Forelimb muscle (tissue), 1 donor: ENCODE data around the gene HOOK1. TPM values are rescaled to one million over a fixed set of nuclear protein-coding genes. Genes with fewer than 3 reads are reported as not detected.
A peak's percentile ranks its signal among the peaks of the same experiment; 100 is the strongest.
"Not testable (repeated sequence)": the region's sequence is repeated elsewhere in the genome, so short reads cannot be mapped to it uniquely, and the experiment has no call there.

Experiments
- DNase-seq: peaks from one replicate; pipeline ENCODE4 v3.0.0-alpha.2; 2013; ENCODE audit warnings: low read depth
- polyA plus RNA-seq: library from polyadenylated mRNA; unstranded; fragments of 120-200 nt; gene quantifications from one replicate; pipeline ENCODE4 v1.2.1, GENCODE V29; 2013; ENCODE audit not compliant: insufficient read length

Gene HOOK1
- polyA plus RNA-seq, 1 donor: 2.7 TPM

DNA sequence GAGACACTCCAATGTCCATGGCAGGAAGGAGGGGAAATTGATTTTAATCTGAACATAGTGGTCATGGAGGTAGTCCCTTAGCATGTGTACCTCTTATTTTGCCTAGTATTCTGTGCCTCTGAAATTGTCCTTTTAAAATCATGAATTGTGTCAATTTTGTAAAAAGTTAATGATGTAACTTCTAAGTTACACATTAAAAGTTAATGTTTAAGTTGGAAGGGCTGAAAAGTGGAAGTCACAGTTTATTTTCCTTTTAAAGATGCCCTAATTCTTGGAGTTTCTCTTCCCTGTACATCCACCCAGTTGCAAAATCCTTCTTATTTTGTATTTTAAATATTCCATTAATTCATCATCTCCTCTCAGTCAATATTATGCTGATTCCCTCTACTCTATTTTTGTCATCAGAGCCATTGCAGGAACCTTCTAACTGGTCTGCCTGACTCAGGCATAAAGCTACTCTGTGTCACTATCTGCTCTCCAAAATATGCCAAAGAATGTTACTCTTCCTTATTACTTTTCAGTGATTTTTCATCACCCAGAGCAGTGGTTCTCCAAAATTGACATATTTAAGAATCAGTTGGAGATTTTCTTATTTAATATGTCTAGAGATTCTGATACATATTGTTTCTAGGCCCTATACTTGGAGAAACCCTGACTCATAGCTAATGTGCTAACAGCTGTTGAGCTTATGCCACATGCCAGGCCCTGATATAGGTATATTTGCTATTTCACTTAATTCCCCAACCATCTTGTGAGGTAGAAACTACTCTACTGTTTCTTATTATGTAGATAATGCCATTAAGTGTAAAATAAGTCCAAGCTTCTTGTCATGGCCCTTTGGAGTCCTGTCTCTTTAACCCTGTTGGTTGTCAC, 5.1 kb downstream of the HOOK1 start:
- no peak for DNase-seq

DNA sequence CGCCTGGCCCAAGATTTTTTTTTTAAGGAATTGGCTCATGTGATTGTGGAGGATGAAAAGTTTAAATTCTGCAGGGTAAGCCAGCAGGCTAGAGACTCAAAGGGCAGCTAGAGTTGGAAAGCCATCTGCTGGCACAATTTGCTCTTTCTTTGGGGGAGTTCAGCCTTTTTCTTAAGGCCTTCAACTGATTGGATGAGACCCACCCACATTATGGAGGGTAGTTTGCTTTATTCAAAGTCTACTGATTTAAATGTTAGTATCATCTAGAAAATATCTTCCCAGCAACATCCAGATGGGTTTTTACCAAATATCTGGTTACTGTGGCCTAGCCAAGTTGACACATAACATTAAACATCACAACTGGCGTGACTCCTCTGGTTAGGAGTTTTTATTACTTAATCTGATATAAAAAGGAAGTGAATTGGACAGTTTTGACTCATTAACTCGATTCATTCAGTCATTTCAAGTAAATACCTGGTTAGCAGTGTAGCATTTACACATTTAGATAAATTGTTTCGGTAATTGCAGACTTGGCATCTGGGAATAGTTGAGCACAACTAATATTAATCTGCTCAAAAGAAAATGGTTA, 12.4 kb downstream of the HOOK1 start:
- no peak for DNase-seq

DNA sequence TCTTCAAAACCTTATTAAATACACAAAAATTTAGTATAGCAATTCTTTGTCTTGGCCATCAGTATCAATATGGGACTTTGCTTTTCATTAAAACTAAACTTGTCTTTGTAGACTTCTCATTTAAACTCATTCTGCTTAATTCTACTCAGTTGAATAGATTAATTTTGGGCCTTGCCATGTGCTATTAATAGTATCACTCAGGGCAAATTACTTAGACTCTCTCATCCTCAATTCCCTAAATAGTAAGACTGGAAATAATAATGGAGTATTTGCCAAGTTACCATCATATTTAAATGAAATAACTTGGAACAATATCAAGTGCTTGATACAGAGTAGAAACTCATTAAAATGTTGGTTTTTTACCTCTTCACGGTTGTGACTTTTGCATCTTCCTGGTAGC, 13.4 kb downstream of the HOOK1 start:
- no peak for DNase-seq

DNA sequence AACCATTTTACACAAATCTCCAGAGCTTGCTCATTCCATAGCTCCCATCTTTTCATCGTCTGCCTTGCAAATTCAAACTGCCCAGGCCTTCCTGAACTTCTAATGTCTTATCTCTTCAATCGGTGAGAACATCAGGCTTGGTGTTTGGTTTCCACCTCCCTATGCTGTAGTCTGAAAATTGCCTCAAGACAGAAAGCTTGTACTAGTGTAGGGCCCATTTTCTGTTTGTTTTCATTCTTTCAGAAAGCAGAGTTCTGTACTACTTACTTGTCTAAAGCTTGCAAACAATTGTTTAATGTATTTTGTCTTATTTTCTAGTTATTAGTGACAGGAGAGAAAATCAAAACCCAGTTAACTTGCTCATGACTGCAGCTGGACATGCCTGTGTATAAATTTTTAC, 16.8 kb downstream of the HOOK1 start:
- no peak for DNase-seq

DNA sequence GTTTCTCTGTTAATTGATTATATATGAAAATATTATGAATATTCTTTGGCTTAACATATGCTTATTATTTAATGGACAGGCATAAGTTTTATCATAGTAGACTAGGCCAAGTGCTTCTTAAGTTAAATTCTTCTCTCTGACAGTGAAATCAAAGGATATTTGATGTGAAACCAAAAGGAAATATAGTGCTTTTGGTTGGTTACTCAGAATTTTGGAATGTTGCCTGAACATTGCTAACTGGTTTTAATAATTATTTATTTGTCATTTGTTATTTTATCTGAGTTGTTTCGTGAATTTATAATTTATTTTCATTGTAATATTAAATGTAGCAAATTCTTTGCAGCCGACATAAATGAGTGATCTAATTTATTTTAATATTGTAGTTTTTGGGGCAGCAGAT, 18.3 kb downstream of the HOOK1 start:
- no peak for DNase-seq

DNA sequence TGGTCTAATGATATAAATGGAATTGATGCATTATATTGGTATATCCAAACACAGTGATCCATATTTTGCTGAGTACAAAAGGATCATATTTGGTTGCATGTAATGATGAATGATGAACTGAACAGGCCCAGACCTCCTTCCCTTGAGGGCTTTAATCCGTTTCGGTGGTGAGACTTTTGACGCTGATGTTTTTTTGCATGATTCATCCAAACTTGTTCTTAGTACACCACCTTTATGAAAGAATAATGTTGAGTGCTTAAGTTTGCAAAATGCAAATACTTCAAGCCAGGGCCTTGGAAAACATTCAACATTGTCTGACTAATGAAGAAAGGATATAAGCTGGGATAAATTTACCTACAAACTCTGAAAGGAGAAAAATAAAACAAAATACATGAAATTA, 19.2 kb downstream of the HOOK1 start:
- DNase-seq: no peak

DNA sequence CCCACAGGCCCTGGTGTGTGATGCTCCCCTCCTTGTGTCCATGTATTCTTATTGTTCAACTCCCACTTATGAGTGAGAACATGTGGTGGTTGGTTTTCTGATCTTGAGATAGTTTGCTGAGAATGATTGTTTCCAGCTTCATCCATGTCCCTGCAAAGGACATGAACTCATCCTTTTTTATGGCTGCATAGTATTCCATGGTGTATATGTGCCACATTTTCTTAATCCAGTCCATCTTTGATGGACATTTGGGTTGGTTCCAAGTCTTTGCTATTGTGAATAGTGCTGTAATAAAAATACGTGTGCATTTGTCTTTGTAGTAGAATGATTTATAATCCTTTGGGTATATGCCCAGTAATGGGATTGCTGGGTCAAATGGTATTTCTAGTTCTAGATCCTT, 23.1 kb downstream of the HOOK1 start:
- DNase-seq: not testable (repeated sequence)

DNA sequence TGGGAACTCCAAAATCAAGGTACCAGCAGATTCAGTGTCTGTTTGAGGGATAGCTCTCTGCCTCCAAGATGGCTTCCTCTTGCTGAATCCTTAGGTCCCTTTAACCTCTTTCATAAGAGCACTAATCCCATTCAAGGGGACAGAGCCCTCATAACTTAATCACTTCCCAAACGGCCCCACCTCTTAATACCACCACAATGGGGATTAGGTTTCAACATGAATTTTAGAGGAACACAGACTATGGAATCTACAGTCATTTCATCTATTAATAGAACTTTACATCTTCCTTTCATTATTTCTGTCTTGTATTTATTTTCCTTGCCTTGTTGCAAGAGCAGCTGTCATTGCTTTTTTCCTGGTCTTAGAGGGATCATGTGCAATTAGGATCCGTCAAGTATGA, 30.3 kb downstream of the HOOK1 start:
- no peak for DNase-seq

DNA sequence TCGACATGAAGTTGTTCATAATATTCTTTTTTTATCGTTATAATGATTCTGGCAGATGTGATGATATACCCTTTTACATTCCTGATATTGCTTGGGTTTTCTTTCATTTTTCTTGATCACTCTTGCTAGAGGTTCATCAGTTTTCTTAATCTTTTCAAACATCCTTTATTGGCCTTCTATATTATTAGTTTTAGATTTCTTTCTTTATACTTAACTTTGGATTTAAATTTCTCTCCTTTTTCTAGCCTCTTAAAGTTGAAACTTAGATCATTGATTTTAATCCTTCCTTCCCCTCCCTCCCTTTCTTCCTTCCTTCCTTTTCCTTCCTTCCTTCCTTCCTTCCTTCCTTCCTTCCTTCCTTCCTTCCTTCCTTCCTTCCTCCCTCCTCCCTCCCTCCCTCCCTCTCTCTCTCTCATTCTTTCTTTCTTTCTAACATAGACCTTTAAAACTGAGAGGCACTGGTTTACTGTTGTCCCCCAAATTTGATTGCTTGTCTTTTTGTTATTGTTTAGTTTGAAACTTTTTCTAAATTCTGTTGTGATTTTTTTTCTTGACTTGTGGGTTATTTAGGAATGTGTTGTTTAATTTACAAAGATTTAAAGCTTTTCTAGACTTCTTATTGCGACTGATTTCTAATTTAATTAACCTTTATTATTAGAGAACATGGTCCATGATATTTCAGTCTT, 31.6 kb downstream of the HOOK1 start:
- DNase-seq: no peak

DNA sequence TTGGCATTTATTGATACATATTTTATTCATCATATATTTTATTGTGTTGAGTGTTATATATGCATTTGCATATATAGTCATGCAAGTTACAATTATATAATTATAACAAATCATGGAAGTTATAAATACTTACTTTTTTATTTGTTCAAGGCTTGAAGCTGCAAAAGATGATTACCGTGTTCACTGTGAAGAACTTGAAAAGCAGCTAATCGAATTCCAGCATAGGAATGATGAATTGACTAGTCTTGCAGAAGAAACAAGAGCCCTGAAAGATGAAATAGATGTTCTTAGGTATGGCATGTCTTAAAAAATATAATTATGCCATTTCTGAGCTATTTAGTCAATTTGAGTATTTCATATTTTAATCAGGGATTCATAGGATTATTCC, 32.1 kb downstream of the HOOK1 start:
- DNase-seq: no peak

DNA sequence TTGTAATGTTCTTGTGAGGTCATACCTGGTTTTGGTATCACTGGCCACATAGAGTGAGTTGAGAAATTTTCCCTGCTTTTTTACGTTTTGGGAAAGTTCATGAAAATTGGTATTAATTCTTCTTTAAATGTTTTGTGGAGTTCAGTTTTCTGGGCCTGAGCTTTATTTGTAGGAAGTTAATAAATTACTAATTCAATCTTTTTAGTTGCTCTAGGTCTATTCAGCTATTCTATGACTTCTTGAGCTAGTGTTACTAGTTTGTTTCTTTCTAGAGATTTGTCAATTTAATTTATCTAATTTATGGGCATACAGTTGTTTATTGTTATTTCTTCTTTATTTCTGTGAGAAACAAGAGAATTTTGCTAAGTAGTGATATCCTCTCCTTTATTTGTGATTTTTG, 37.4 kb downstream of the HOOK1 start:
- no peak for DNase-seq

DNA sequence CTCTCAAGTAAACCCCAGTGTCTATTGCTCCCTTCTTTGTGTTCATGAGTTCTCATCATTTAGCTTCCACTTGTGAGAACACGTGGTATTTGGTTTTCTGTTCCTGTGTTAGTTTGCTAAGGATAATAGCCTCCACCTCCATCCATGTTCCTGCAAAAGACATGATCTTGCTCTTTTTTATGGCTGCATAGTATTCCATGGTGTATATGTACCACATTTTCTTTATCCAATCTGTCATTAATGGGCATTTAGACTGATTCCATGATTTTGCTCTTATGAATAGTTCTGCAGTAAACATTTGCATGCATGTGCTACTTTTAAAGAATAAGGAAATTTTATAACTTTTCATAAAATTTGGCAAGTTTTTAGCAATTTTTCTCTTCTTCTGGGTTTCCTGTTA, 40.5 kb downstream of the HOOK1 start:
- DNase-seq: not testable (repeated sequence)

DNA sequence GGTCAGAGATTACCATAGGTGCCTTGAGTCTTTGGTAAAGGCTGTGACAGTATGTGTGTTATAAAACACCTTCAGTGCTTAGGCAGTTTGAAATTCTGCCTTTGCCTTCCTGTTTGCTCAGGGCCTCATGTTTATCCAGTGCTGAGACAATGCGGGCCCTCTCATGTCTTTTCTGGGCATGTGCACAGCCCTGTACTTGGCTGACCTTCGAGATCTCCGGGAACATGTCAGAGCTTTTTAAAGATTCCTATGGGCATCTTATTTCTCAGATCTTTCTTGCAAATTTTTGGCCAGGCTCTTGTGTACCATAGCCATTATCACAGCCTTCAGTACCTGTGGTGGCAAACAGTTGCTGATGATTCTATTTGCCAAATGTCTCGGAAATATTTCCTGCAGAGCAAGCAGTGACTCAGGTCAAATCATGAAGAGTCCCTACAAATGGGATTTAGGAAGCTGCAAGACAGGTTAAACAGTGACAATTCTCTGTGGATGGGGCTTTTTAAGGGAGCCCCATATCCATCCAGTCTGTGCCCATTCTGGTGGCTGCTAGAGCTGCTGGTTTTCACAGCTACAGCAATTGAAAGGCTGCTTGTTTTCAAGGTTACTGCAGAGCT, 42.1 kb downstream of the HOOK1 start:
- DNase-seq: no peak

DNA sequence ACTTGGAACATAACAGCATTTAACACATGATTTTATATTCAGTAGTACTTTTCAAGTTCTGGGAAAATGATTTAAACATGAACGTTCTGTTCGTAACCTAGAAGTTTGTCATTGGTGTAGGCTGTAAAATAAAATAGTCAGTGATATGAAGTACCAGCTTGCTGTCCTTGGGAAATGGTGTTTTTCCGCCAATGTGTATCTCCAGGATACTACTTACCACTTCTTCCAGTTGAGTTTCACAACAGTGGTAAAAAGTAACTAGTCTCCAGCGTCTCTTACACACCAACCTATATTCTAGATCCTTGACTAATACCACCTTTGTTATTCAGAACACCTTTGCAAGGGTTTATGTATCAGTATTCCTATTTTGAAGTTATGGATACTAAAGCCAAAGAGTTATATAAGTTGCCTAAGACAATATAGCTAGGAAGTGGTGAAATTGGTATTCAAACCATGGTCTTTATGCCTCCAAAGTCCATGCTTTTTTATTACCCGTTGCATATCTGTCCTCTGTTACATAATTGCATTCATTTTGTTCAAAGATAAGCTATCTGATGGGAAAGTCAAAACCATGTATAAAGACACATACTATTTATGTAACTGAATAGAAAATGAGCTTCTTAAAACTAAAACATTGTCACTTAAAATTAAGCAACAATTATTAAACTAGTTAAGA, 43.1 kb downstream of the HOOK1 start:
- DNase-seq: no peak

DNA sequence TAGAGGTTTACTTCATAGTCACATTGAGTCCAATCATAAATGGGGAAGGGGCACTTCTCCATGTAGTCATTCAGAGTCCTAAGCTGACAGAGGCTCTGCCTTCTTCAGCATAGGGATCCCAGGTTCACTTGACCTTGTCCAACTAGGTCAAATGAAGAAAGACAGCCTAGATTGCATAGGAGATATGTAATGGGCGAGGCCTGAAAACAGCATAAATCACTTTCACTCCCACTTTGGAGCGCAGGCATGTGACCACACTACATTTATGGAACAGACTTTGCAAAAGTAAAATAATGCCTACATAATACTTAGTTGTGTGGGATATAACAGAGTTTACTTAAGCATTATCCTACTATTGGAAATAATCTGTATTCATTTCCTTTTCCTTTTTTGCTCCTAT, 51.7 kb downstream of the HOOK1 start:
- DNase-seq: no peak

DNA sequence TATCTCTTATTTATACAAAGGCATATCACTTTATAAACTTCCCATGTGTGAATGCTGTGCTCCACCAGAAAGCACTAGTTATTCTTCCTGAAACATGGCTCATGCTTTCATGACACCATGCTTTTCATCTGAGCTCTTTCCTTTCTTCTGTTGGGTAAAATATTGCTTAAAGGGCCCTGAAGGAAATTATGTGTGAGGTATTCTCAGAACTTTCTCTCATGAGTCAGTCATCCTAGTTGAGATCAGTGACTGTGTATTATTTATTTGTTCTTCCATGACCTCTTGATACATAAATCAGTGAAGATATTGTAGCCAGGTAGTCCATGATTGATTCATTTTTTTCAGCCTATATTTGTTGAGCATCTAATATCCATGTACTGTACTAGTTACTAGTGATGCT, 57.0 kb downstream of the HOOK1 start:
- no peak for DNase-seq

DNA sequence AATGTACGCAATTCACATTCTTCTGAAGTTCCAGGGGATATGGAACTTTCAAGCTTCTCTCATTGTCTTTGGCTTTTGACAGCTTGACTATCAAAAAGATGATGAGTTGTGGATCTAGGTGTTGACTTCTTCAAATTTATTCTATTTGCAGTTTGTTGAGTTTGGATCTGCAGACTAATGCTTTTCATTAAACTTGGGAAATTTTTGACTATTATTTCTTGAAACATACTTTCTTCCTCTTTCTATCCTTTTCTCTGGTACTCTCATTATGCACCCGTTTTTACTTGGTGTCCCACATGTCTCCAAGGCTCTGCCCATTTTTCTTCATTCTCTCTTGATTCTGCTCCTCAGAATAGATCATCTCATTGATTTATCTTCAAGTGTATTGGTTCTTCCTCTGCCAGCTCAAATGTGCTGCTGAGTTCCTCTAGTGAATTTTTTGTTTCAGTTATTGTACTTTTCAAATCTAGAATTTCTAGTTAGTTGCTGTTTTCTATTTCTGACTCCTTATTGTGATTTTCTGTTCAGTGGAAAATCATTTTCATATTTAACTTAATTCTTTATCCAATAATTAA, 62.4 kb downstream of the HOOK1 start:
- no peak for DNase-seq

DNA sequence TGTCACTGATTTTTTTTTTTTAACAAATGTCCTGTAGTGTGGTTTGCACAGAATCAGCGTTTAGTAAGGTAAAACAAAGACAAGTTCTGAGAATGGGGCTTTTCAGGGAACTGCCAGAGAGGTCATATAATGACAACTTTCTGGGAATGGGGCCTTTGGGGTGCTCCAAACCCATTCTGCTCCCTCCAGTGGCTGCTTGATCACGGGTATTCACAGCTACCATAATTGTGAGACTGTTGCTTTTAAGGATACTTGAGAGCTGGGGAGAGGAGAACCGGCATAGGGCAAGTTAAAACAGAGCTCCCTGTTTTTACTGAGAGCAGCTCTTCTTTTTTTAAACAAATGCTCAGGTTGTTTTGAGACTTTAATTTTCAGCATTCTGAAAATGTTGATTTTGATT, 63.6 kb downstream of the HOOK1 start:
- DNase-seq: no peak

DNA sequence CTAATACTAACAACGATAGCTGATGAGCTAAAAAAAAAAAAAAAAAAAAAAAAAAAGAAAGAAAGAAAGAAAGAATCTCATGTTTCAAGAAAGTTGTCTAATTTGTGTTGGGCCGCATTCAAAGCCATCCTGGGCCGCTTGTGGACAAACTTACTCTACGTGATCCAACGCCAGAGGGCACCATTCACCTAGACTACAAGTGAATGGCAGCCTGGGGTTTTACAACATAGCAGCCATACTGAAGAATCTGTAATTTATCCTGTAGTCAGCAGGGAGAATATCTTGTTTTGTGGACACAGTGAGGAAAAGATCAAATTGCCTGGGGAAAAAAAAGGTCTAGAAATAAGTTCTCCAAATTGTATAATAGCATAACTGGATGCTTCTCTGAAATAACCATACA, 64.8 kb downstream of the HOOK1 start:
- DNase-seq: peak; percentile 17

DNA sequence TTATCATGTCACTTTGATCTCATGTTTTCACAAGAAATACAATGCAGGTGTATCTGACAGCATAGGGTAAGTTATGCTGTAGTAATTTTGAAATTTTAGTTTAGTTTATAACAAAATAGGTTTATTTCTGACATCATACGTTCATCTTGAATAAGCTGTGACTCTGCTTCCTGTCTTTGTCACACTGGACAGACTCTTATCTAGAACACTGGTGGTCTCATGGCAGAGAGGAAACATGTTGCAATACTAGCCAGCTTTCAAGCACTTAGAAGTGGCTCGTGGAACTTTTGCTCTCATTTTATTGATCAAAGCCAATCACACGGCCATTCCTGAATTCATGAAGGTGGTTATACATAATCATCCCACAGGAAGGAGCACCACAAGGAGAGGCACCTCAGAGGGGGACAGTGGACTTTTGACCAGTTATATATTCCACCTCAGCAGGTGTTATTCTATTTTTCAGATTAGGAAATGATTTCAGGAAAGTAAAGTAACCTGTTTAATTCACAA, 65.3 kb downstream of the HOOK1 start:
- DNase-seq: no peak

DNA sequence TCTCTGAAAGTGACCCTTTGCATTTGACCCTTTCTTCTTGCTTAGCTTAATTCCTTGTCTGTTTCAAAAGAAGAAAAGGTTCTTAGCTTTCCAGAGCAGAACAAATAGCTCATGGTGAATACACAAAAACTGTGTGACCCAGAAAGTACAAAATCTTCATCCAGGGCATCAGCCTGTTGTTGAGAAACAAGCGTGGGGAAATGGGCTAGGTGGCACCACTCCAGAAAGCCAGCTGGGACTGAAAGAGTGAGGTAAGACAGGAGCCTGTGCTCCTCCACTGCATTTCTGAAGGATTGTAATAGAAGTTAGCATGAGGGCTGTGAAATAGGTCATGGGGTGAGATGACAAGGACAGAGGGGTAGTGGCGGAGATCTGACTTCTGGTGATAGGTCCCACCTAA, 66.0 kb downstream of the HOOK1 start:
- no peak for DNase-seq
